SIG-M5 treated with dmso at 0.1 percent for 504 hours (cell line): ENCODE results near the gene ANO9.

Experiments
- DNase-seq: peaks from one replicate; lab custom pipeline; 2025; ENCODE audit not compliant: unreplicated experiment; lab: John Stamatoyannopoulos, UW

Gene ANO9

GRCh38 chr11:371716-372590 is 69.9 kb downstream of the ANO9 start:
- DNase-seq = no peak

GRCh38 chr11:371051-371450 is 70.8 kb downstream of the ANO9 start:
- DNase-seq = no peak

- DNase-seq = no peak
Measured at GRCh38 chr11:370070-370941, 71.5 kb downstream of the ANO9 start.

GRCh38 chr11:369336-370018 is 72.3 kb downstream of the ANO9 start, which contains the start of gene B4GALNT4:
Gene B4GALNT4 (plus strand): TSS chr11:369499. CDS start chr11:369804, 305 bp downstream.
- no peak for DNase-seq

DNA sequence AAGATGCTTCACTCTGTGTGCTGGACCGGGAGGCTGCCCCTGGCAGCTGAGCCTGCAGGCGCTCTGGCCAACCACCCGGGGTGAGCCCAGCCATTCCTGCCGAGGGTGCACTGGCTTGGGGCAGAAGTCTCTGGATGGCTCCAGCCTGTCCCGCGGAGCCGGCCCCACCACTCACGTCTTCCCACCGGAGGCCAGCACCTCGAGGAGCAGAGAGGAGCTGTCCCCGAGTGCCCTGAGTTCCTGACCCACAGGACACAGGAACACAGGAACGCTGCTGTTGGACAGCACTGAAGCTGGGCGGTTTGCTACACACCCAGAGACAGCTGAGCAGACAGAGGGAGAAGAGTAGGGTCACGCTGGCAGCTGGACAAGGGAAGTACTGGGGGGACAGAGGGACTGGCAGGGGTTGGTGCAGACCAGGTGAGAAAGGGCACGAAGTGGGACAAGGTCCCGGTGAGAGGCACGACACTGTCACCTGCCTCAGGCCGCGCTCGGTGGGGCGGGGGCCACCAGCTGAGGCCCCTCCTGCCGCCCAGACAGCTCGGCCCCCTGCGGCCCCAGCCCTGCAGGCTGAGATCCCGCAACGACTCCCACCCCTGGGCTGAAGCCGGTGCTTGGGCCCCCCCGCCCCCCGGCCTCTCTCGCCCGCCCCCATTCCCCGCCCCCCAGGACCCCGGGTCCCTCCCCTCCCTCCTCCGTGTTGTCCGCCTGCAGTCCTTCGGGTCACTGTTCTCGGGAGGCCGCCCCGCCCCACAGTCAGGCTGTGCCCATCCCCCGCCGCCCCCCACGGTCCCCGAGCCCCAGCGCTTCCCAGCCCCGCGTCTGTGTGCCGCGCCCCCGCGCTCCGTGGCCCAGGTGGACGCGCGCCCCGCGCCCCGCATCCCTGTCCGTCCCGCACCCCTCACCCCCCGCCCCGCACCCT is 73.1 kb downstream of the ANO9 start:
- no peak for DNase-seq

DNA sequence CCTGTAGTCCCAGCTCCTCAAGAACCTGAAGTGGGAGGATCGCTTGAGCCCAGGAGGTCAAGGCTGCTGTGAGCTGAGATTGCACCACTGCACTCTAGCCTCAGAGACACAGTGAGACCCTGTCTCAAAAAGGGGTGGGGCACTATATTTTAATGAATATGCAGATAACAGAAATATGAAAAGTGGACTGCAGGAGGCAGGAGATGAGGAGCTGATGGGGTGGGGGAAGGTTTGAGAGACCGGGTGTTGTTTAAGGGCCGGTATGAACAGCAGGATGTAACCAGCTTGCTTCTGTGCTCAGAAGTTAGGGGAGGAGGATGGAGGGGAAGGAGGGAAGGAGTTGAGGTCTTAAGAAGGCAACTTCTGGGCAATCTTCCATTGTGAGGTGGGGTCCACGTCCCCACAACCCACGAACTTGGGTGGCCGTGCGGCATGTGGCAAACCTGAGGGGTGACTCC is 73.8 kb downstream of the ANO9 start:
- no peak for DNase-seq
